Astrocyte (in vitro differentiated cells and primary cell): Measurements from ENCODE around the gene SLC4A1.

Source experiments
- CTCF ChIP-seq: IDR thresholded peaks from 2 replicates; pipeline ENCODE4 v1.5.1; 2011; ENCODE audit warnings: low read depth, mild to moderate bottlenecking, inconsistent platforms, low read length, moderate library complexity; ENCODE audit not compliant: insufficient read depth
- EZH2 ChIP-seq: IDR thresholded peaks from 2 replicates; pipeline ENCODE4 v1.6.1; 2012; ENCODE audit warnings: mild to moderate bottlenecking, low read length, inconsistent platforms; ENCODE audit not compliant: insufficient read depth

- TF ChIP-seq EZH2: no peak
- TF ChIP-seq CTCF: peak; percentile 72
These were observed 64.0 kb downstream of the SLC4A1 start for GRCh38 chr17:44203731-44204440.
